Cardiac ventricle fibroblast (primary cell): ENCODE measurements around the gene METTL21A. TPM values are rescaled to one million over a fixed set of nuclear protein-coding genes. Genes with fewer than 3 reads are reported as not detected.

Experiments used
- total RNA-seq: library from RNA; depleted of rRNA; stranded (reverse); fragments of >200 nt; gene quantifications from 2 replicates; pipeline ENCODE4 v1.2.3, GENCODE V29; 2015

Gene METTL21A
- total RNA-seq, result 13.2 and 22.8 TPM in 2 replicates

DNA sequence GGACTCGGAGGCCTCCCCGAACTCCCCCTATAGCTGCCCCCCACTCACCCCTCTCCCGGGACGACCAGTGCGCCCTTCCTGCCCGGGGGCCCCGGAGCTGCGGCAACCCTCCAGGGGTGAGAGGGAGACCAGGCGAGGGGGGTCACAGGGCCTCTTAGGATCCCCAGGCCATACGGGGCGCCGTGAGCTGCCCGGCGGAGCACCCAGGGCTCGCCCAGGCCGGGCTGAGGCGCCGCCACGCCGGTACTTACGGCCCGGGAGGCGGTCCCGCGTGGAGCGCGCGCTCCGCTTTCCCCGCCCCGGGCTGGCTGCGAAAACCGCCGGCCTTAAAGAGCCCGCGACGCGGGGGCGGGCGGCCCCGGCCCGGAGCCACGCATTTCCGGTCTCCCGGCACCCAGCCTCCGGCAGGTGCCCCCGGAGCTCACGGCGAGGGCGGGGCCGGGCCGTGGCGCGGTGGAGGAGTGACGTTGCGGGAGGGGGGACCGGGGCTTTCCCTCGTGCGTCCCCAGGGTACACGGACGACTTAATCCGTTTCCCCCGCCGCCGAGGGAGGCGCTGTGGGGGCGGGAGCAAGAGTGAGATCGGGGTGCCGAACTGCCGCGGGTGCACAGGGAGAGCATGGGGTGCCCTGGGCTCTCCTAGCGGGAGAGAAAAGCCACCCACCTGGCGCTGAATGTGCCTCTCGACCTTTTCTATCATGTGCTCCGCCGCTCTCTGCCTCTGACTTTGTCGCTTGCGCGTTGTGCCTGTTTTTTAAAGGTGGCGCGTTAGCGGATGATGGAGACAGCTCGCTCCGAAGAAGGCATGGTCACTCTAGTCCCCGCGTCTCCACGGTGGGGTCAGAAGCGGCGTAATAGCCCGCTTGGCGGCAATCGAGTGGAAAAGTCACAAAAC lies at the start of gene METTL21A:
Gene METTL21A (minus strand): TSS at position 381 of the 894 bp plus-strand sequence. CDS start 1,019 bp downstream, outside the sequence.

Other genes with a start within 250 kb of the METTL21A start
- 18.6 and 31.0 TPM in 2 replicates for gene CREB1, start 95.4 kb downstream of the METTL21A start, total RNA-seq
- 13.8 and 28.3 TPM in 2 replicates for gene CCNYL1, start 86.2 kb upstream of the METTL21A start, total RNA-seq
- 0.78 and 1.1 TPM in 2 replicates for gene FZD5, start 144.5 kb upstream of the METTL21A start, total RNA-seq